Body of pancreas (tissue), 4 donors: Measurements from ENCODE around the gene KCNAB2.
"Not testable (repeated sequence)": the region's sequence is repeated elsewhere in the genome, so short reads cannot be mapped to it uniquely, and the experiment has no call there.

Experiments used
- CTCF ChIP-seq, 7 experiments: fragments of 450-650 bp in 4 of 7; fragments of 200-600 bp in 3 of 7; sonication (generic) in 3 of 7; IDR thresholded peaks; one replicate each; pipeline ENCODE4 v1.5.1; 2016 to 2019; ENCODE audit warnings: antibody characterized with exemption in 7 of 7
- POLR2A ChIP-seq, 3 donors: fragments of 450-650 bp; IDR thresholded peaks; one replicate each; pipeline ENCODE4 v1.6.1; 2016; ENCODE audit warnings: antibody characterized with exemption in 3 of 3, mild to moderate bottlenecking in 2 of 3

DNA sequence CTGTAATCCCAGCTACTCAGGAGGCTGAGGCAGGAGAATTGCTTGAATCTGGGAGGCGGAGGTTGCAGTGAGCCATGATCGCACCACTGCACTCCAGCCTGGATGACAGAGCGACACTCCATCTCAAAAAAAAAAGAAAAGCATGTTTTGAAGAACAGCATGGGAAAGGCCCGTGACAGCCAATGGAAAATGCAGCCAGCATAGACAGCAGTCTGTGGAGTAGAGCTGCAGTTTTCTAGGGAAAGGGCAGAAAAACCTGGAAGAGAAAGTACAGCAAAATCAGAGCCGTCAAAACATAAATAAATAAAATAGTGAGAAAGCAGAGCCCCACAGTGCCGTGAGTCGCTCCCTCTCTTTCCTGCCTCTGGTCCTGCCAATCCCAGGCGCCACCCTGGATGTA, 31.4 kb downstream of the KCNAB2 start:
- TF ChIP-seq CTCF, POLR2A (IDR thresholded peaks at IDR 0.05): not testable (repeated sequence)
